ENCODE results near the gene TMEM98.

GRCh38 chr17:32944248-32945020, 16.5 kb downstream of the TMEM98 start:
- no peak for TF ChIP-seq CTCF (IDR thresholded peaks at IDR 0.05)
- TF ChIP-seq POLR2AphosphoS5 (IDR thresholded peaks at IDR 0.05): no peak

Data from esophagus muscularis mucosa (tissue), 3 donors.